ENCODE results near the gene PHLDA1.
"Not testable (repeated sequence)": the region's sequence is repeated elsewhere in the genome, so short reads cannot be mapped to it uniquely, and the experiment has no call there.

Gene PHLDA1

DNA sequence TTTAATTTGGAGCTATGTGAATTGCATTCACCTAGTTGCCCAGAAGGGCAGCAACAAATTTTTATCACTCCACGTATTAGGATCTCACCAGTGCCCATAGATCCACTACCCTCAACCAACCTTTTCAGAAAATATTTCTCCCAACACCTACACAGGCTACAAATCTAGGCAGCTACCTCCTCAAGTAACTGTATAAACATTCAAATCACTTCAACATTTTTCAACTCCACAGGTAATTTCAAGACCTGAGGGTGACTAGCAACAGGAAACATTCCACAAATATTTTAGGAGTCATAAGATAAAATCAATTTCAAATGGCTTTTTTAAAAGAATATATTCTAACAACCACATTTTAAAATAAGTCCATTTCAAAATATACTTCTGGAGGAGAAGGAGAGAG is 12.9 kb downstream of the PHLDA1 start:
- DNase-seq (ENCODE audit: low read depth, low spot score), result no peak

DNA sequence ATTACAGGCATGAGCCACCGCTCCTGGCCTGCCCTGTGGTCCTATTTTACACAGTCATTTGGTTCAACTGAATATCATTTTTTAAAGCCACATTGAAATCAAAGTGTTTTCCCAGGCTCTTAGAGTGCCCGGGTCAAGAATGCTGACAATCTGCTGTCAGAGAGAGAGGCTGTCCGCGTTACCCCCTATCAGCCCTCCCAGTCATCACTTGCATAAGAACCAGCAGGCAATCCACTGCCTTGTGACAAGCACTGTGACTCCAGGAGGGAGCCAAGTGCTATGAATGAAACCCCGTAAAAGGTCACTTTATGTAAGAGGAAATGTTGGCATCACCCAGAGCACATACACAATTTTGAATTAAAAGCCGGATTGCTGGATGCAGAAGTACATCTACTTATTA is 13.5 kb downstream of the PHLDA1 start:
- no peak for DNase-seq (ENCODE audit: low read depth, low spot score)

DNA sequence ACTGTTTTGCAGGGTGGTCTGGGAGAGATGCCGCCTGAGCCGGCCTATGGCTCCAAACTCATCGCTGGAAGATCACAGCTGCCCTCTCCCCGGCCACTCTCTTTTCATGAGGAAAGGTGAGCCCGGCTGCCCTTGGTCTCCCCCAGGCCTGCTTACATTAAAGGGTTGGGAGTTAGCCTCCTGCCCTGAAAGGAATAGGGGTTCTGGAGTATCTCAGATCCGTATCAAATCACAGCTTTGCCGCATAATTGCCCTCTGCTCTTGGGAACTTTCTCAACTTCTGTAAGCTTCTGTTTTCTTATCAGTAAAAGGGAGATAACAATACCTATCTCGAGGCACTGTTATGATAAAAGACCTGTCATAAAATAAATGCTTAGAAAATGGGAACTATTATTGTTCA is 17.6 kb downstream of the PHLDA1 start:
- no peak for DNase-seq (ENCODE audit: low read depth, low spot score)

DNA sequence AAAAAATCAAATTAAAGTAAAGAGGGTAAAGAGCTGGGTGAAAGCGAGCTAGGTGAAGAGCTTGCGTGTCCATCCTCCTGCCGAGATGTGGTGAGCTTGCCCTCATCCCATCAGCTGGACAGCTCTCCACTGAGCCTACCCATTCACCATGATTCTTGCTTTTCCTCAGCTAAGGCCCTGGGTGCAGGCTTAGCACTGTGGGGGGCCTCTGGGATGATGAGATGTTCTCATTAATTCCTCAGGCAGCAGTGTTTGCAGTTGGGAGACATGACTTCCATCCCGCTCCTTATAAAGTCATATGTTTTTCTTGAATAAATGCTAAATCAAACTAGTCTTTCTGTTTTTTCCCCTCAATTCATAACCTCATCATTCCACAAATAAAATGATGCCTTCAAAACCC is 18.0 kb downstream of the PHLDA1 start:
- no peak for DNase-seq (ENCODE audit: low read depth, low spot score)

DNA sequence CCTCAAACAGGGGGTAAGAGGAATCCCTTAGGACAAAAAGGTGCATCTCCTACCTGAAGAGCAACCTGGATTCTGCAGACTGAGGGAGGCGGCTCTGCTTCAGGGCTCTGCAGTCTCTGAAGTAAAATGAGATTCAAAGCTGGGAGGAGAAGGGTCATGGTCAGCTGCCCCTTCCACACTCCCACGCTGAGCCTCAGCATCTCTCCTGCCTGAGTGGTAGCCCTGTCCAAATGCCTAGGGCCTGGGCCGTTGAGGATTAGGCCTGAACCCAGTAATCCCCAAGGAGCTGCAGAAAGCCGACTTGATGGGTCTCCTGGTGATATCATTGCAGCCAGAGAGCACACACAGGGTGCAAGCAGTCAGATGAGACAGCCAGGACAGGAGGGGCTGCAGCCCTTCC is 18.9 kb downstream of the PHLDA1 start:
- DNase-seq (ENCODE audit: low read depth, low spot score), result no peak

DNA sequence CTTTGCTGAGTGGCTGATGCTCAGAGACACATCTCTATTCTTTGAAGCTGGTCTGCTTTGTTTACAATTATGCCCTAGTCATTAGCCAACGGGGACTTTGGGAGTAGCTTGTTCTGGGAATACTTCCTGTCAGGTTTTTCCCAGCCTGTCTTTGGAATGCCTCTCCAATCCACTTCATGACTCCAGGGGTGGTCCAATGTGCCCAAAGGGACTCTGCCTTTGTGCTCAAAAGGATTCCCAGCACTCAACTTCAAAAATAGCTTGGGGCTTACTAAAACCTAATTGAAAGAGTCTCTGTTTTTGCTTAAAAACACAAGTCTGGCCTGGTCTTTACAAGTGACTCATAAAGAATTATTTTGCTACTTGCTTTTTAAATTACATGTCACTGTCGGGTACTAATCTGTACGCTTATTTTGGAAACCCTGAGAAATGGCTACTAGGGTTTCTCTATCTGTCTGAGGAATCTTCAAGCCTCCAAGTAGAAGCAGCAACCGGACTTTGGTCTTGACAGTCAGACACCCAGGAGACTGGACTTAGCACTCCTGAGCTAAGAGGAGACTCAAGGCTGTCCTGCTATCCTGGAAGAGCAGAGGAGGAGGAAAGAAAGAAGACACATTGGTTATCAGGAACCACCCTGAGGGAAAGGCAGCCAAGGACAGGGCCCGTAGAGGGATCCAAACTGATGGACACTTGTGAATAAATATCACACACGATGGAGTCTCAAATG is 20.7 kb downstream of the PHLDA1 start:
- DNase-seq (ENCODE audit: low read depth, low spot score), result no peak

DNA sequence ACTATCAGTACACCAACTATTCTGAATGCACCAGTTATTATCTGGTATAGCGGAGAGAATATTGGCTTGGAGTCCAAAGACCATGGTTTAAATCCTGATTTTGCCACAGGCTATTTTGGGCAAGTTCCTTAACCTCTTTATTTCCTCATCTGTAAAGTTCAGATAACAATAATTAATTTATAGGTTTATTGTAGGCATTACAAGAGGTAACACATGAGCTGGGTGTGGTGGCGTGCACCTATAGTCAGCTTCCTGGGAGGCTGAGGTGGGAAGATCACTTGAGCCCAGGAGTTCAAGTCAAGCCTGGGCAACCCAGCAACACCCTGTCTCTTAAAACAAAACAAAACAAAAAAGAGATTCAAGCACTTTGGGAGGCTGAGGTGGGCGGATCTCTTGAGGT is 23.1 kb downstream of the PHLDA1 start:
- DNase-seq (ENCODE audit: low read depth, low spot score), result no peak

DNA sequence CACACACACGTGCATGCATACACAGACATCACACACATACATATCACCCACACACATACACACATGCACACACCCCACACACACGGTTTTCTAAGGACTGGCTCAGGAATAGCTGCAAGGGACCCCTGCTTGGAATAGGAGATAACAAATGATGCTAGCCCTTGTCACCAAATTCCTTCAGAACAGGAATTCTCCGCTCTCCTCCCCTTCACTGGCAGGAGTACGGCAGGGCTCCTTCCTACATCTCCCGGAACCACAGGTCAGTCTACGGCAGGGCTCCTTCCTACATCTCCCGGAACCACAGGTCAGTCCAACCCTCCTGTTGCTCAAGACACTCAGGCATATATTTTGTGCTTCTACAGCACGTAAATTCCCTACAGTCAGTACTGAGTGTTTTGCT is 23.9 kb downstream of the PHLDA1 start:
- DNase-seq (ENCODE audit: low read depth, low spot score), result no peak

DNA sequence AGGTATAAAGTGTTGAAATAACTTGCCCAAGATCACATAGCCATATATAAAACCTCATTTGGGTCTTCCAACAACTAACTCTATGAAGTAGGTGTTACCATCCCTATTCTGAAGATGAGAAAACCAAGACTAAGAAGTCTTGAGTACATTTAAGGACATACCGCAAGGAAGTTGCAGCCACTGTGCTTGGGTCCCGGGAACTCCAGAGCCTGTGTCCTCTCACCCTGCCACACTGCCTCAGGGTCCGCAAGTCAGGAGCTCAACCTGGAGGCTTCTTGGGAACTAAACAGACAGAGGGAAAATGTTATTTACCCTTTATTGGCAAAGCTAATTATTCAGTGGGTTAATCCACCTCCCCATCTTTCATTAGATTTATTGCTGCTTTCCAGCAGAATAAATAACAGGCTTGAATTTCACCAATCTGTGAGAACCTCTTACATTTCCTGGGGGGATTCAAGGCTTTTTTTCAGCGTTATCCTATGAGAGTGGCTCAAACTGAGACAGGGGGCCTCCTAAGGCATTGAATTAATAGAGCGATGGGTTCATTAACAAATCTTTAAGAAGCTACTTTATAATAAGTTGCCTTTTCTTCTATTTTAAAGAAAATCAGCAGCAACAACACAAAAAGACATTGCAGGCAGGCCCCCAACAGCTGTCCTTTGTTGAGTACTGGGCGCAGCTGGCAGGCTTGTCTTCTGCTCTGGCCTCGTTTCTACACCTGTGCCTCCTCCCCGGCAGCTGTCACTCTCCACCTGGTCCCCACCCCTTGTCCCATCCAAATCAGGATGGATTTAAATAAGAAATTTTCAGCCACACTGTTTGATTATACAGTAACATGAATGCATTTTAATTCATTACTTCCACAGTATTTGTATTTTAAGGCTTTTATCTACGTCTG is 25.3 kb downstream of the PHLDA1 start:
- no peak for DNase-seq (ENCODE audit: low read depth, low spot score)

DNA sequence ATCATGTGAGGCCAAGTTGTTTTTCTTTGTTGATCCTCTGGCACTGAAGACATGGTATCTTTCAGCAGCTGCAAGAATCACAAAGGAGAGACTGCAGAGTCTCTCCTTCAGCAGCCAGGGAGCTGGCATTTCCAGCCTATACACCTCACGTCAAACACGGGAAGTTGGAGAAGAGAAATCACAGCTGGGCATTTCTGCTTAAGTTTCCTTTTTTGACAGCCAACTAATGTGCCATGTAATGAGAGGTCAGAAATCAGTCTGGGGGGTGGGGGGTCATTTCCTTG is 28.3 kb downstream of the PHLDA1 start:
- DNase-seq (ENCODE audit: low read depth, low spot score), result no peak

DNA sequence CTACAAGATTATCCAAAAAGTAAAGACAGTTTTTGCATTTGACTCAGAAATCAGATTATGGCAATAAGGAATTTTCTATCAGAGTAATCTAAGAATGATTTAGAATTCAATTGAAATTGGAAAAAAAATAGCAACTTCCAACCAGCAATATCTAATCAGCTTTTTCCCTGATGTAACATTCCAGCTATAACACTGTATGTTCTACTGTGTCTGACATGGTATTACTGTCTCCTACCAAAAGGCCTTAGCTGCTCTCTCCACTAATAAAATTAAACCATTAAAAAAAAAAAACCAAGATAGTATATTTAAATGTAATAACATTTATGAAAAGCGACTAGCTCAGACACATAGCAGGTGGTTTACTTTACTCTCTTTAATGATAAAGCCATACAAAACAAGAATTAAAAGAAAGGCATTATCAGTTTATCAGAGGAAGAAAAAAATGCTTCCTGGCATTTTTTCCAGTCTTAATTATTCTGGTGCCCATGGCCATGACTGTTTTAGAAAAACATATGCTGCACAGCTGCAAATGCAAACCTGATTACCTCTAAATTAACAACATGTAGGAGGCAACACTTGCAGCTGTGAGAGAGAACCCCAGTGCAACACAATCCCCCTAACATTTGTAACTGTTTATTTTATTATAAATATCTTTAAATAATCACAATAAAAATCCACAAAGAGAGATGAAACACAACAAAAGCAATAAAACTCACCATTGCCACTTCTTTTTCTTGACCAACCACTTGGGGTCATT is 28.8 kb downstream of the PHLDA1 start:
- no peak for DNase-seq (ENCODE audit: low read depth, low spot score)

DNA sequence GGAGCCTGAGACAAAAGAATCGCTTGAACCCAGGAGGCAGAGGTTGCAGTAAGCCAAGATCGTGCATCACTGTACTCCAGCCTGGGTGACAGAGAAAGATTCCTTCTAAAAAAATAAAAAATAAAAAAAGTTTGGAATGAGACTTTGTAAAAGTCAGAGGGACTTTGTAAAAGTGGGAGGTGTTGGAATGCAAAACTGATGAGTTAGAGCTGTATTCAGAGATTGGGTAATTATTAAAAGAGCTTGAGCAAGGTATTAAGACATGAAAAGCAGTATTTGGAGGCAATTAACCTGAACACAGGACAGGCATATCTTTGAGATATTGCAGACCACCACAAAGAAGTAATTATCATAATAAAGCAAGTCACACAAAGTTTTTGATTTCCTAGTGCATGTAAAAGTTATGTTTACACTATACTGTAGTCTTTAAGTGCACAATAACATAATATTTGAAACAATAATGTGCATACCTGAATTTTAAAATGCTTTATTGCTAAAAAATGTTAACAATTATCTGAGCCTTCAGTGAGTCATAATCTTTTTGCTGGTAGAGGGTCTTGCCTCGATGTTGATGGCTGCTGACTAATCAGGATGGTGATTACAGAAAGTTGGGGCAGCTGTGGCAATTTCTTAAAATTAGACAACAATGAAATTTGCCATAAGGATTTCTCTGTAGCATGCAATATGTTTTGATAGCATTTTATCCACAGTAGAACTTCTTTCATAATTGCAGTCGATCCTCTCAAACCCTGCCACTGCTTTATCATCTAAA is 33.1 kb downstream of the PHLDA1 start:
- DNase-seq (ENCODE audit: low read depth, low spot score), result no peak

DNA sequence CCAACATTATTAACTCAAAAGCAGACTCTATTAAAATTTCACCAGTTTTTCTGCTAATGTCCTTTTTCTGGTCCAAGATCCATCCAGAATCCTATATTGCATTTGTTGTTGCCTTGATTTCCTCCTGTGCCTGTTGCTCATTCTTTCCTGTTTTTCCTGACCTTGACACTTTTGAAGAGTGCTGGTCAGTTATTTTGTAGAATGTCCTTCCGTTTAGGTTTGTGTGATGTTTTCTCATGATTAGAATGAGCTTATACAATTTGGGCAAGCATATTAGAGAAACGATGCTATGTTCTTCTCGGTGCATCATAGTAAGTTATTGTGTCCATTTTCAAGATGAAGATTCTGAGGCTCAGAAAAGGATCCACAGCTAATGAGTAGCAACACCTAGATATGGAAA is 33.9 kb downstream of the PHLDA1 start:
- no peak for DNase-seq (ENCODE audit: low read depth, low spot score)

DNA sequence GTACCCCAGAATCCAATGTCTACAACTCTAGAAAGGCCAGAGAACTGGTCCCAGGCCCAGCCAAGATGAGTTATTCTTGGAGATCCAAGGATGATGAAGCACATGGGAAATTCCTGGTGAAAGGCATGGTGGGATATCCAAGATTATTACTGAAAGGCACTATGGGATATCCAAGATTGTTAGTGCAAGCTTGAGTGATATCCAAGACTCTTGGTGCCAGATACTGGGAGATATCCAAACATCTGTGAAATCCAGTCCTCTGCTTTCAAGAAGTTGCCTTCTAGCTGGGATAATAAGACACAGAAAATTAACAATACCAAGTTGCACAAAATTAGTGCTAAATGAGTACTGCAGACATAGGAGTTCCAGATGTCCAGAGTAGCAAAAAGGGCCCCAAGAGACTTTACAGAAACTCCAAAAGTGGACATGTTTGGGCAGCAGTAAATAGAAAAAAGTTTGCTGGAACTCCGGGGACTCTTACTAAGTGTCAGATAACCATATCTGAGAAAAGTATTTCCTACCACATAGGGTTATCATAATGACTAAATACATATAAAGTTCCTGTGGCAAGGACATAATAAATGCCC is 34.6 kb downstream of the PHLDA1 start:
- DNase-seq (ENCODE audit: low read depth, low spot score), result no peak

DNA sequence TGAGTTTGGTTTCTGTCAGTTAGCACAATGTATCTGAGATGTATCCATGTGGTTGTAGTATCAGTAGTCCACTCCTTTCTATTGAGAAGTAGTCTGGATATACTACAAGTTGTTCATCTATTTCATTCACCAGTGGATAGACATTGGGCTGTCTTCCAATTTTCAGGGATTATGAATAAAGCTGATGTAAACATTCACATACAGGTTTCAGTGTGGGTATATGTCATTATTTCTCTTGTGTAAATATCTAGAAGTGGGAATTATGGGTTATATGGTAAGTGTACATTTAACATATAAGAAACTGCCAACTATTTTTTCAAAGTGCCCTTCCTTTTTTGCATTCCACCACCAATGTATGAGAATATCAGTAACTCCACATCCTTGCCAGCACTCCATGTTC is 35.9 kb downstream of the PHLDA1 start:
- no peak for DNase-seq (ENCODE audit: low read depth, low spot score)

DNA sequence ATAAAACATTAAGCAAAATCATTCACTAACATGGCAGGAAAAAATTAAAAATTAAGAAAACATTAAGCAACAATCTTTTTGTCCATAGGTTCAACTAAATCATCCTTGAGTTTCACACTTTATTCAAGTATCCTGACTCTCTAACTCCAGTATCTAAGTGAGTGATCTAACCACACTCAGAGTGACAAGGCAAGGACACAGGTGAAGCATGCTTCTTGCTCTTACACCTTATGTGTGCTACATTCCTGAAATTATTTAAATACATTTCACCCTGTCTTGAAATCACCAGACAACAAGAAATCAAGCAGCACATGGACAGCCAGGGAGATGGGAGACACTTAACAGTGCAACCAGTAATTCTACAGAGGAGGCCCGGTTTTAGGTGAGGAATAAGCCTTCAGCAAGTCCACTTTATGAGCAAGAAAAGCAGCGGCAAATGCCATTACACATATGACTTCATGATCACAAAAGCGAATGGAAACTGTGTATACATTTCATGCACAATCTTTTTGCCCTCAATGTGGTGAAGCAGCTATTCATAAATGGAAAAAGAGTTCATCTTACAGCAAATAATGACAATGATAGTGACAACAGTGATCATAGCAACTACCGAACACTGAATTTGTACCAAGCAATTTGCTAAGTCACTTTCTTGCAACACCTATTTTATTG is 37.4 kb downstream of the PHLDA1 start:
- no peak for DNase-seq (ENCODE audit: low read depth, low spot score)

DNA sequence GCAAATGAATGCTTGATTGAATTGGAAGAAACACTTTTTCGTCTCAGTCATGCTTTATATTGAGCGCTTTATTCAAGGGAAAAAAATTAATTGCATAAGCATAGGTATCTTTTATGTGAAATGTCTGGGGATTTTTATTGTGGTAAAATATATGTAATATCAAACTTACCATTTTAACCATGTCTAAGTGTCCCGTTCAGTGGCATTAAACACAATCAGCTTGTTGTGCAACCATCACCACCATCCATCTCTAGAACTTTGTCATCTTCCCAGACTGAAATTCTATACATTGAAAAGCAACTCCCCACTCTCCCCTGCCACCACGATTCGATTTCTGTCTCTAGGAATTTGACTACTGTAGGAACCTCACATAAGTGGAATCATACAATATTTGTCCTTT is 39.8 kb downstream of the PHLDA1 start:
- DNase-seq (ENCODE audit: low read depth, low spot score), result no peak

DNA sequence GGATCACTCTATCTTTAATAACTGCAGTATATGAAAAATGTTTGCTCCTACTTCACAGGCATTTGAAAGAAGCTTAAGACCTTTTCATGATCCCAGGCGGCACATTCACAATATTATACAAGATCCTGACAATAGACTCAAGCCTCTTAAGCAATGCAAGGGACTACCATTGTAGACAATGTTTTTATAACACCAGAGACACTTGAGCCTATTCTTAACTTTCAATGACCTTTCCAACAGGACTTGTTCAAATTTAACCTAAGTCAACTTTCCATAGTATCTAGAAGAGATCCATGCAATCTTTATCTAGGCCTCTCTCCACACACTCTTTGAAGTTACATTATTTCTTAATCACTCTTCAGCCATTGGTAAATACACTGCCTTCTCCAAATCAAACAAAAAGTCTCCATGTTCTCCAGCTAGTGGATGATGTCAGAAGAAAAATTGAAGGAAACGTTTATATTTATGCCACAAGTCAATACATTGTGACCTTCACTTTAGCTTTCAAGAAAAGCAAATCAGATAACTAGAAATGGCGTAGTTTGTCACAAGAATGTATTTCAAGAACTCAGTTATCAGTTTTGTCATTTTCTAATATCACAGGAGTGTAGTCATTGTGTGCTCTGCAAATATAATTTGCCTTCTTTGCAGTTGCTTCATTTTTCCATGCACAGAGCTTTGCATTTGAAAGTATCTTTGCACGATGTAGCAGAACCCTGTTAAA is 41.2 kb downstream of the PHLDA1 start:
- no peak for DNase-seq (ENCODE audit: low read depth, low spot score)

DNA sequence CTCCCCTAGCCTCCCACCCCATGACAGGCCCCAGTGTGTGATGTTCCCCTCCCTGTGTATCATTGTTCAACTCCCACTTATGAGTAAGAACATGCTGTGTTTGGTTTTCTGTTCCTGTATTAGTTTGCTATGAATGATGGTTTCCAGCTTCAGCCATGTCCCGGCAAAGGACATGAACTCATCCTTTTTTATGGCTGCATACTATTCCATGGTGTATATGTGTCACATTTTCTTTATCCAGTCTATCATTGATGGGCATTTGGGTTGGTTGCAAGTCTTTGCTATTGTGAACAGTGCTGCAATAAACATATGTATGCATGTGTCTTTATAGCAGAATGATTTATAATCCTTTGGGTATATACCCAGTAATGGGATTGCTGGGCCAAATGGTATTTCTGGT is 43.9 kb downstream of the PHLDA1 start:
- not testable (repeated sequence) for DNase-seq (ENCODE audit: low read depth, low spot score)
